MM.1S (cell line): ENCODE results near the gene RNU6-1.

Experiments used
- CTCF ChIP-seq: fragments of 300-600 bp; sonication (generic); IDR thresholded peaks from 2 replicates; pipeline ENCODE4 v1.5.1; 2016; ENCODE audit warnings: antibody characterized with exemption, low read length, mixed read lengths
- EZH2 ChIP-seq: fragments of 300-600 bp; sonication (generic); optimal IDR thresholded peaks from 2 replicates; pipeline ENCODE3; 2017; ENCODE audit warnings: low read depth, mild to moderate bottlenecking, antibody characterized with exemption, low read length, mixed read lengths
- EZH2phosphoT487 ChIP-seq: fragments of 300-600 bp; sonication (generic); IDR thresholded peaks from 2 replicates; pipeline ENCODE4 v1.6.1; 2018; ENCODE audit warnings: antibody characterized with exemption, low read length

- TF ChIP-seq CTCF (no peak), EZH2 (no peak), EZH2phosphoT487 (no peak)
Observed at GRCh38 chr15:67794832-67795574, 44.8 kb downstream of the RNU6-1 start.
